AG09309 (cell line): Measurements from ENCODE around the gene EID2.
A peak's percentile ranks its signal among the peaks of the same experiment; 100 is the strongest.

Experiments
- DNase-seq: peaks from one replicate; pipeline ENCODE4 v3.0.0-alpha.2; 2010; ENCODE audit warnings: low read depth
- H3K4me3 ChIP-seq: 2 replicates; pipeline ENCODE4 v1.5.1; 2011; ENCODE audit warnings: mild to moderate bottlenecking, low read depth, low read length, moderate library complexity; ENCODE audit not compliant: control insufficient read depth
- CTCF ChIP-seq: IDR thresholded peaks from 2 replicates; pipeline ENCODE4 v1.5.1; 2011; ENCODE audit warnings: mild to moderate bottlenecking, low read depth, low read length, inconsistent platforms; ENCODE audit not compliant: insufficient read depth, control insufficient read depth; ENCODE audit errors: missing control alignments

Gene EID2

DNA sequence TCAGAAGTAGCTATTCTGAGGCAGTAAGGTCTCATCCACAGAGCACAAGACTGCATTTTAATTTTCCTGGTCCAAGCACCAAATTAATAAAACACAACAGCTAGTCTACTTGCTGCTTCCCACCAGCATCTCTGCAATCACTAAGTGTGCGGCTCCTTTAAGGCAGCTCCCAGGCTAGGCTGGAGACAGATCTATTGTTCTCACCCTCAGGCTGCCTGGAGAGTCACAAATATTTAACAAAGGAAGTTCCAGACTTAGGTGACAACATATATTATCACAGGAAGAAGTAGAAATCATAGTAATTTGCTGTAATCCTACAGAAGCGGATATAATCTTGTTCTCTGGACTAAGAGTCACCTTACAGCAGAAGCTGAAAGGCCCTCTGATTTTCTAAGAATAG is 2.2 kb upstream of the EID2 start:
- no peak for DNase-seq
- no peak for TF ChIP-seq CTCF

GRCh38 chr19:39540333-39540673 is 342 bp upstream of the EID2 start:
- H3K4me3 ChIP-seq, result no peak overlapping the region
- DNase-seq, result no peak
- TF ChIP-seq CTCF, result no peak

More for the DNA sequence above, 2.2 kb upstream of the EID2 start:
- H3K4me3 ChIP-seq, result no peak overlapping the region

GRCh38 chr19:39539165-39539517 is 820 bp downstream of the EID2 start:
- TF ChIP-seq CTCF, result no peak
- DNase-seq, result no peak
- H3K4me3 ChIP-seq, result peak overlapping the region; percentile 59

DNA sequence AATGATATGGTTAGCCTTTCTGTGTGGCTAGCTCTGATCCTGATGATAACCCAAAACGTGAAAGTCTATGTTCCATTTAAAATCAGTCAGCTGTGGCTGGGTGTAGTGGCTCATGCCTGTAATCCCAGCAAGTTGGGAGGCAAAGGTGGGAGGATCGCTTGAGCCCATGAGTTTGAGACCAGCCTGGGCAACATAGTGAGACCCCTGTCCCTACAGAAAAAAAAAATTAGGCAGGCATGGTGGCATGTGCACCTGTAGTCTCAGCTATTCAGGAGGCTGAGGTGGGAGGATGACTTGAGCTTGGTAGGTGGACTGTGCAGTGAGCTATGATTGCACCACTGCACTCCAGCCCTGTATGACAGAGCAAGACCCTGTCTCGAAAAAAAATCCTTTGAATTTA is 6.2 kb downstream of the EID2 start:
- TF ChIP-seq CTCF, result no peak

DNA sequence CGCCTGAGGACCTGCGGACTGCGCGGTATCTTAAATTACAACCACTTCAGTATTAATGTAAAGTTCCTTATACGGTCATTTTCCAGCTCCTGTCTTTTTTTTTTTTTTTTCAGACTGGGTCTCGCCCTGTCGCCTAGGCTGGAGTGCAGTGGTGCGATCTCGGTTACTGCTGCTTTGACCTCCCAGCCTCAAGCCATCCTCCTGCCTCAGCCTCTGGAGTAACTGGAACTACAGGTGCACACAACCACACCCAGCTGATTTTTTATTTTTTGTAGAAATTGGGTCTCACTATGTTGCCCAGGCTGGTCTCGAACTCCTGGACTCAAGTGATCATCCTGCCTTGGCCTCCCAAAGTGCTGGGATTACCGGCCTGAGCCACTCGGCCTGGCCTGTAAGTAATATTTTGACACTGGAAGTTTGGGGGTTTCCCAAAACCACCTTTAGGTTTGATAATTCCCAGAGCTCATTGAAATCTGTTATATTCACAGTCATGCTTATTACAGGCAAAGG is 6.9 kb downstream of the EID2 start:
- TF ChIP-seq CTCF, result no peak
- no peak for DNase-seq
- no peak overlapping the region for H3K4me3 ChIP-seq

More for the DNA sequence above, 6.2 kb downstream of the EID2 start:
- DNase-seq, result no peak
- H3K4me3 ChIP-seq, result no peak overlapping the region

DNA sequence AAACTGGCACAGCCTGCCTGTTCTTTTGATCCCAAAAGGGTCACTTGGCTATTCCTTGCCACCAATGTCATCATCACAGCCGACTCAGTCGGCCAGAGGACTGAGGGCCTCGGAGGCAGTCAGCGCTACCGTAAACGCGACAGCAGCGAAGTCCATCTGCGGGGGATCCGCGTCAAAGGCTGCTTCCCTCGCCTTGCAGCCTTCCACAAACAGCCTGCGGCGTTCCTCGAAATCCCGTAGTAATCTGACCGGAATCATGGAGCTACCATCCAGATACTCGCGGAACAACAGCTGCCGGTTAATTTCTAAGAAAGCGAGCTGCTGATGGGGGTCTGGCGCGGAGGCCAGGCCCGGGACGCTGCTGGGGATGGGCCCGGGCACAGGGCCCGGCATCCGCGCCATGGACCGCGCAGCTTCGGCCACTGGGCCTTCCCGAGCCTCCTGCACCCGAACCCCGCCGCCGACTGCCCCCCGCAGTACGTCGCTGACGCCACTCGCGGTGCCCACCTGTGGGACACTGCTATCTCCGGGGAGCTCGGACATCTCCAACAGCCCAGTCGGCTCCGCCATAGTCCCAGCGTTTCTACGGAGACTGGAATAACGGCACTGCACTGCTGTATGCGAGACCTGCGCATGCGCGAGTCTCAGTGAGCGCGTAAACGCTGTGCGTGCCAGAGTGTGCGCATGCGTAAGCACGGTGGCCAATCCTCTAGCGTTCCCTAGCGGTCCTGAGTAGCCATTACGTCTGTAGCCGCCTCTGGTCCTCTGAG is 7.5 kb downstream of the EID2 start, which contains the start of gene EID2B:
EID2B (minus strand) TSS at position 620 of the 770 bp plus-strand sequence; CDS start at position 570, 50 bp downstream.
- peak within 1 kb of the TSS; percentile 88 for H3K4me3 ChIP-seq

More for the DNA sequence above, 7.5 kb downstream of the EID2 start, which contains the start of gene EID2B:
- TF ChIP-seq CTCF, result peak; percentile 98
- peak; percentile 86 for DNase-seq
